ENCODE data around the gene PTPRT. TPM values are rescaled to one million over a fixed set of nuclear protein-coding genes. Genes with fewer than 3 reads are reported as not detected.

The PTPRT gene
- total RNA-seq, 1 donor = under 0.01 TPM

- H3K27me3 ChIP-seq (ENCODE audit: insufficient read depth, low read length) = no peaks in the 10 kb centered on the region
- H3K9me3 ChIP-seq (ENCODE audit: low read depth, low read length) = no peaks in the 10 kb centered on the region
- H3K4me1 ChIP-seq (ENCODE audit: insufficient read depth, low read length) = no peaks in the 10 kb centered on the region
- H3K4me3 ChIP-seq (ENCODE audit: low read length) = no peak overlapping the region
These were observed 154.6 kb downstream of the PTPRT start for GRCh38 chr20:43034981-43035724.

GRCh38 chr20:43032459-43032858 lies 157.2 kb downstream of the PTPRT start:
- Histone ChIP-seq H3K4me1 (ENCODE audit: insufficient read depth, low read length) (no peaks in the 10 kb centered on the region), H3K4me3 (ENCODE audit: low read length) (no peak overlapping the region), H3K9me3 (ENCODE audit: low read depth, low read length) (no peaks in the 10 kb centered on the region), H3K27me3 (ENCODE audit: insufficient read depth, low read length) (no peaks in the 10 kb centered on the region)

- H3K9me3 ChIP-seq (ENCODE audit: low read depth, low read length) = no peaks in the 10 kb centered on the region
- no peak overlapping the region for H3K4me3 ChIP-seq (ENCODE audit: low read length)
- H3K4me1 ChIP-seq (ENCODE audit: insufficient read depth, low read length) = no peaks in the 10 kb centered on the region
- no peaks in the 10 kb centered on the region for H3K27me3 ChIP-seq (ENCODE audit: insufficient read depth, low read length)
These were observed 160.5 kb downstream of the PTPRT start for GRCh38 chr20:43029176-43029575.

GRCh38 chr20:43028470-43028869 lies 161.2 kb downstream of the PTPRT start:
- Histone ChIP-seq H3K4me1 (ENCODE audit: insufficient read depth, low read length) (no peaks in the 10 kb centered on the region), H3K9me3 (ENCODE audit: low read depth, low read length) (no peaks in the 10 kb centered on the region), H3K27me3 (ENCODE audit: insufficient read depth, low read length) (no peaks in the 10 kb centered on the region), H3K4me3 (ENCODE audit: low read length) (no peak overlapping the region)

GRCh38 chr20:43023836-43024235 lies 165.9 kb downstream of the PTPRT start:
- H3K4me1 ChIP-seq (ENCODE audit: insufficient read depth, low read length) = no peaks in the 10 kb centered on the region
- H3K27me3 ChIP-seq (ENCODE audit: insufficient read depth, low read length) = no peaks in the 10 kb centered on the region
- no peak overlapping the region for H3K4me3 ChIP-seq (ENCODE audit: low read length)
- H3K9me3 ChIP-seq (ENCODE audit: low read depth, low read length) = no peaks in the 10 kb centered on the region

- Histone ChIP-seq H3K27me3 (ENCODE audit: insufficient read depth, low read length) (no peaks in the 10 kb centered on the region), H3K9me3 (ENCODE audit: low read depth, low read length) (no peaks in the 10 kb centered on the region), H3K4me1 (ENCODE audit: insufficient read depth, low read length) (no peaks in the 10 kb centered on the region), H3K4me3 (ENCODE audit: low read length) (no peak overlapping the region)
These were observed 167.1 kb downstream of the PTPRT start for GRCh38 chr20:43022568-43022967.

GRCh38 chr20:43022081-43022480 lies 167.6 kb downstream of the PTPRT start:
- Histone ChIP-seq H3K4me1 (ENCODE audit: insufficient read depth, low read length) (no peaks in the 10 kb centered on the region), H3K4me3 (ENCODE audit: low read length) (no peak overlapping the region), H3K9me3 (ENCODE audit: low read depth, low read length) (no peaks in the 10 kb centered on the region), H3K27me3 (ENCODE audit: insufficient read depth, low read length) (no peaks in the 10 kb centered on the region)

- H3K4me1 ChIP-seq (ENCODE audit: insufficient read depth, low read length) = no peaks in the 10 kb centered on the region
- H3K9me3 ChIP-seq (ENCODE audit: low read depth, low read length) = no peaks in the 10 kb centered on the region
- no peaks in the 10 kb centered on the region for H3K27me3 ChIP-seq (ENCODE audit: insufficient read depth, low read length)
- no peak overlapping the region for H3K4me3 ChIP-seq (ENCODE audit: low read length)
These were observed 172.3 kb downstream of the PTPRT start for GRCh38 chr20:43017241-43018030.

GRCh38 chr20:43016257-43016656 lies 173.4 kb downstream of the PTPRT start:
- Histone ChIP-seq H3K27me3 (ENCODE audit: insufficient read depth, low read length) (no peaks in the 10 kb centered on the region), H3K4me3 (ENCODE audit: low read length) (no peak overlapping the region), H3K4me1 (ENCODE audit: insufficient read depth, low read length) (no peaks in the 10 kb centered on the region), H3K9me3 (ENCODE audit: low read depth, low read length) (no peaks in the 10 kb centered on the region)

- Histone ChIP-seq H3K4me1 (ENCODE audit: insufficient read depth, low read length) (no peaks in the 10 kb centered on the region), H3K4me3 (ENCODE audit: low read length) (no peak overlapping the region), H3K9me3 (ENCODE audit: low read depth, low read length) (no peaks in the 10 kb centered on the region), H3K27me3 (ENCODE audit: insufficient read depth, low read length) (no peaks in the 10 kb centered on the region)
These were observed 174.1 kb downstream of the PTPRT start for GRCh38 chr20:43015566-43015965.

GRCh38 chr20:43014206-43014605 lies 175.5 kb downstream of the PTPRT start:
- no peak overlapping the region for H3K4me3 ChIP-seq (ENCODE audit: low read length)
- H3K9me3 ChIP-seq (ENCODE audit: low read depth, low read length) = no peaks in the 10 kb centered on the region
- H3K4me1 ChIP-seq (ENCODE audit: insufficient read depth, low read length) = no peaks in the 10 kb centered on the region
- H3K27me3 ChIP-seq (ENCODE audit: insufficient read depth, low read length) = no peaks in the 10 kb centered on the region

- Histone ChIP-seq H3K4me3 (ENCODE audit: low read length) (no peak overlapping the region), H3K9me3 (ENCODE audit: low read depth, low read length) (no peaks in the 10 kb centered on the region)
These were observed 178.2 kb downstream of the PTPRT start for GRCh38 chr20:43011491-43011890.

GRCh38 chr20:43009532-43009931 lies 180.2 kb downstream of the PTPRT start:
- no peaks in the 10 kb centered on the region for H3K9me3 ChIP-seq (ENCODE audit: low read depth, low read length)
- no peaks in the 10 kb centered on the region for H3K27me3 ChIP-seq (ENCODE audit: insufficient read depth, low read length)
- no peaks in the 10 kb centered on the region for H3K4me1 ChIP-seq (ENCODE audit: insufficient read depth, low read length)
- no peak overlapping the region for H3K4me3 ChIP-seq (ENCODE audit: low read length)

More at GRCh38 chr20:43011491-43011890, 178.2 kb downstream of the PTPRT start:
- Histone ChIP-seq H3K27me3 (ENCODE audit: insufficient read depth, low read length) (no peaks in the 10 kb centered on the region), H3K4me1 (ENCODE audit: insufficient read depth, low read length) (no peaks in the 10 kb centered on the region)

- H3K27me3 ChIP-seq (ENCODE audit: insufficient read depth, low read length) = no peaks in the 10 kb centered on the region
- no peaks in the 10 kb centered on the region for H3K4me1 ChIP-seq (ENCODE audit: insufficient read depth, low read length)
- H3K9me3 ChIP-seq (ENCODE audit: low read depth, low read length) = no peaks in the 10 kb centered on the region
- H3K4me3 ChIP-seq (ENCODE audit: low read length) = no peak overlapping the region
These were observed 182.2 kb downstream of the PTPRT start for GRCh38 chr20:43007525-43007924.

GRCh38 chr20:43006651-43007375 lies 182.9 kb downstream of the PTPRT start:
- Histone ChIP-seq H3K27me3 (ENCODE audit: insufficient read depth, low read length) (no peaks in the 10 kb centered on the region), H3K4me1 (ENCODE audit: insufficient read depth, low read length) (no peaks in the 10 kb centered on the region), H3K4me3 (ENCODE audit: low read length) (no peak overlapping the region), H3K9me3 (ENCODE audit: low read depth, low read length) (no peaks in the 10 kb centered on the region)

Measured in mononuclear cell (primary cell).